Smooth muscle cell (in vitro differentiated cells): Measurements from ENCODE around the gene CHST6. TPM values are rescaled to one million over a fixed set of nuclear protein-coding genes. Genes with fewer than 3 reads are reported as not detected.
A peak's percentile ranks its signal among the peaks of the same experiment; 100 is the strongest.
"Not testable (repeated sequence)": the region's sequence is repeated elsewhere in the genome, so short reads cannot be mapped to it uniquely, and the experiment has no call there.

Source experiments
- DNase-seq: peaks from one replicate; lab custom pipeline; 2025; ENCODE audit not compliant: unreplicated experiment; lab: John Stamatoyannopoulos, UW
- H2AFZ ChIP-seq: fragments of 200-600 bp; sonication (generic); 2 replicates; pipeline ENCODE4 v1.6.0; 2016; ENCODE audit warnings: antibody characterized with exemption, low read depth, mild to moderate bottlenecking
- H3F3A ChIP-seq: fragments of 200-600 bp; sonication (generic); 2 replicates; pipeline ENCODE4 v1.6.0; 2017; ENCODE audit warnings: antibody characterized with exemption, low read depth
- H3K27ac ChIP-seq: fragments of 200-600 bp; sonication (generic); 2 replicates; pipeline ENCODE4 v1.5.1; 2016; ENCODE audit warnings: low read depth, mild to moderate bottlenecking
- H3K27me3 ChIP-seq: fragments of 200-600 bp; sonication (generic); 2 replicates; pipeline ENCODE4 v1.6.1; 2016; ENCODE audit warnings: low read depth, mild to moderate bottlenecking
- H3K36me3 ChIP-seq: fragments of 200-600 bp; sonication (generic); 2 replicates; pipeline ENCODE4 v1.5.1; 2016; ENCODE audit warnings: low read depth
- H3K4me1 ChIP-seq: fragments of 200-600 bp; sonication (generic); 2 replicates; pipeline ENCODE4 v1.5.1; 2016; ENCODE audit warnings: low read depth
- H3K4me2 ChIP-seq: fragments of 200-600 bp; sonication (generic); 2 replicates; pipeline ENCODE4 v1.6.0; 2016; ENCODE audit warnings: mild to moderate bottlenecking
- H3K4me3 ChIP-seq: fragments of 200-600 bp; sonication (generic); 2 replicates; pipeline ENCODE4 v1.5.1; 2016; ENCODE audit warnings: mild to moderate bottlenecking
- H3K79me2 ChIP-seq: fragments of 200-600 bp; sonication (generic); 2 replicates; pipeline ENCODE4 v1.6.0; 2016; ENCODE audit warnings: low read depth, mild to moderate bottlenecking
- H3K9ac ChIP-seq: fragments of 200-600 bp; sonication (generic); 2 replicates; pipeline ENCODE4 v1.6.0; 2016; ENCODE audit warnings: low read depth
- H3K9me3 ChIP-seq: fragments of 200-600 bp; sonication (generic); replicated peaks from 2 replicates; pipeline ENCODE4 v1.5.1; 2016; ENCODE audit warnings: low read depth
- H4K20me1 ChIP-seq: fragments of 200-600 bp; sonication (generic); 2 replicates; pipeline ENCODE4 v1.6.0; 2016; ENCODE audit warnings: low read depth
- CTCF ChIP-seq: fragments of 200-600 bp; sonication (generic); IDR thresholded peaks from 2 replicates; pipeline ENCODE4 v1.5.1; 2017; ENCODE audit warnings: borderline replicate concordance, mild to moderate bottlenecking, antibody characterized with exemption; ENCODE audit not compliant: insufficient read depth, poor library complexity, severe bottlenecking
- WGBS: methylation state at CpG from one replicate; pipeline ENCODE4 v1.1.7; 2016; ENCODE audit warnings: low lambda C conversion rate; 5-methylcytosine and 5-hydroxymethylcytosine counted together
- polyA plus RNA-seq: library from polyadenylated mRNA; unstranded; fragments of >200 nt; fragmentation: Nextera tagmentation; extraction: Ambion mirVana; gene quantifications from 2 replicates; pipeline ENCODE4 v1.2.1, GENCODE V29; 2016
- total RNA-seq: library from RNA; depleted of rRNA; stranded (reverse); fragments of >200 nt; gene quantifications from 2 replicates; pipeline ENCODE4 v1.2.3, GENCODE V29; 2014

The CHST6 gene
- total and polyA plus RNA-seq, 2 experiments from 2014 or later = 2.0 to 2.6 TPM

DNA sequence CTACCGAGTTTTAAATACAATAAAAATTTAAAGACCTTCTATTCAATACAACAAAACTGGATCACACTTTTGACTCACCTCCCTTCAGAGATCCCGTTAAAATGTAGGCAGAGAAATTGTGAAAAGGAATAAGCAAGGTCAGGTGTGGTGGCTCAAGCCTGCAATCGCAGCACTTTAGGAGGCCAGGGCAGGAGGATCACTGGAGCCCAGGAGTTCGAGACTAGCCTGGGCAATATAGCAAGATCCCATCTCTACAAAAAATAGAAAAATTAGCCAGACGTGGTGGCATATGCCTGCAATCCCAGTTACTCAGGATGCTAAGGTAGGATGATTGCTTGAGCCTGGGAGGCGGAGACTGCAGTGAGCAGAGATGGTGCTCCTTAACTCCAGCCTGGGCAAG lies 23.9 kb upstream of the CHST6 start:
- H3K36me3 ChIP-seq = no peaks in the 10 kb centered on the region
- no peak overlapping the region for H3K9ac ChIP-seq
- H4K20me1 ChIP-seq = no peaks in the 10 kb centered on the region
- no peak for DNase-seq
- no peak overlapping the region for H3K4me2 ChIP-seq
- no peak overlapping the region for H3K4me3 ChIP-seq
- 93% methylated on average over 6 of the region's 6 CpGs for WGBS
- H3K27ac ChIP-seq = no peak overlapping the region
- H3K79me2 ChIP-seq = no peaks in the 10 kb centered on the region
- H2AFZ ChIP-seq = no peak overlapping the region
- no peaks in the 10 kb centered on the region for H3K27me3 ChIP-seq
- no peak for TF ChIP-seq CTCF
- no peaks in the 10 kb centered on the region for H3F3A ChIP-seq
- no peaks in the 10 kb centered on the region for H3K9me3 ChIP-seq
- no peaks in the 10 kb centered on the region for H3K4me1 ChIP-seq

GRCh38 chr16:75516189-75516966 lies 21.1 kb upstream of the CHST6 start:
- not testable (repeated sequence) for H3K27me3 ChIP-seq, H3K36me3 ChIP-seq, H3F3A ChIP-seq, H3K4me1 ChIP-seq, H4K20me1 ChIP-seq, H3K79me2 ChIP-seq, H3K9me3 ChIP-seq, DNase-seq
- 11% methylated on average over 35 of the region's 42 CpGs for WGBS
- H3K27ac ChIP-seq = peak overlapping the region; percentile 55
- H3K4me2 ChIP-seq = peak overlapping the region; percentile 97
- H3K4me3 ChIP-seq = peak overlapping the region; percentile 85
- H2AFZ ChIP-seq = peak overlapping the region; percentile 91
- peak overlapping the region; percentile 89 for H3K9ac ChIP-seq

GRCh38 chr16:75514296-75514695 lies 19.1 kb upstream of the CHST6 start:
- no peaks in the 10 kb centered on the region for H3K79me2 ChIP-seq
- H3K4me1 ChIP-seq = no peaks in the 10 kb centered on the region
- H3K36me3 ChIP-seq = no peaks in the 10 kb centered on the region
- 97% methylated on average over 11 of the region's 11 CpGs for WGBS
- no peaks in the 10 kb centered on the region for H4K20me1 ChIP-seq
- no peaks in the 10 kb centered on the region for H3F3A ChIP-seq
- no peak for DNase-seq
- no peaks in the 10 kb centered on the region for H3K27me3 ChIP-seq
- H3K27ac ChIP-seq = no peak overlapping the region
- no peak overlapping the region for H2AFZ ChIP-seq
- H3K4me3 ChIP-seq = no peak overlapping the region
- TF ChIP-seq CTCF = no peak
- no peak overlapping the region for H3K9ac ChIP-seq
- H3K9me3 ChIP-seq = no peaks in the 10 kb centered on the region
- H3K4me2 ChIP-seq = no peak overlapping the region

GRCh38 chr16:75506574-75506973 lies 11.3 kb upstream of the CHST6 start:
- H3K27ac ChIP-seq = no peak overlapping the region

More at GRCh38 chr16:75506574-75506973, 11.3 kb upstream of the CHST6 start:
- no peaks in the 10 kb centered on the region for H3K27me3 ChIP-seq
- no peak overlapping the region for H3K9ac ChIP-seq
- H3K9me3 ChIP-seq = no peaks in the 10 kb centered on the region
- no peaks in the 10 kb centered on the region for H4K20me1 ChIP-seq
- peak overlapping the region; percentile 39 for H2AFZ ChIP-seq
- H3K79me2 ChIP-seq = no peaks in the 10 kb centered on the region
- no peak for TF ChIP-seq CTCF
- H3K4me2 ChIP-seq = peak overlapping the region; percentile 0
- H3K4me3 ChIP-seq = no peak overlapping the region
- no peaks in the 10 kb centered on the region for H3F3A ChIP-seq
- no peaks in the 10 kb centered on the region for H3K36me3 ChIP-seq
- 42% methylated on average over 7 of the region's 7 CpGs for WGBS
- H3K4me1 ChIP-seq = no peaks in the 10 kb centered on the region
- DNase-seq = no peak
